ENCODE data around the gene PPARG. TPM values are rescaled to one million over a fixed set of nuclear protein-coding genes. Genes with fewer than 3 reads are reported as not detected.

Gene PPARG
- polyA plus RNA-seq, 1 donor (not counting 4 experiments of a cell fraction or from before 2014, with no cell fraction given): 3.1 TPM

- Histone ChIP-seq H3K4me1 (ENCODE audit: control insufficient read depth, extremely low read depth, insufficient read depth, low read length) (peaks cover 7% of the 10 kb centered on the region), H3K79me2 (ENCODE audit: control insufficient read depth, insufficient read depth, low read length) (no peaks in the 10 kb centered on the region), H3K9me3 (ENCODE audit: control insufficient read depth, low read depth, low read length) (no peaks in the 10 kb centered on the region), H3K9me1 (ENCODE audit: control insufficient read depth, extremely low read depth, insufficient read depth, low read length) (no peaks in the 10 kb centered on the region), H3K27ac (ENCODE audit: control insufficient read depth, insufficient read depth, low read length) (no peak overlapping the region), H3K9ac (ENCODE audit: control insufficient read depth, extremely low read depth, insufficient read depth, low read length) (no peak overlapping the region), H3K36me3 (ENCODE audit: control insufficient read depth in 2 of 2, extremely low read depth in 1 of 2, insufficient read depth in 2 of 2, low read length in 2 of 2) (no peaks in the 10 kb centered on the region), H4K20me1 (ENCODE audit: control insufficient read depth, extremely low read depth, insufficient read depth, low read length) (no peaks in the 10 kb centered on the region), H3K4me3 (ENCODE audit: control insufficient read depth in 2 of 3, extremely low read depth in 1 of 3, insufficient read depth in 2 of 3, low read depth in 1 of 3, low read length in 3 of 3) (no peak overlapping the region), H3K27me3 (ENCODE audit: control insufficient read depth, extremely low read depth, insufficient read depth, low read length) (peaks cover 26% of the 10 kb centered on the region), H3K4me2 (ENCODE audit: control insufficient read depth, extremely low read depth, insufficient read depth, low read depth, low read length) (no peak overlapping the region), H2AFZ (ENCODE audit: control insufficient read depth, low read length) (no peak overlapping the region)
- dilution Hi-C loops (cut with MboI; ENCODE audit: extremely low pct_ligation_motif_present, low sequenced_read_pairs): no loop called here
- DNase-seq (ENCODE audit: low read depth, low spot score) (no peak), FAIRE-seq (no peak)
- TF ChIP-seq CTCF (optimal IDR thresholded peaks at IDR 0.05 in 1 of 3, IDR thresholded peaks at IDR 0.05 in 1 of 3, conservative IDR thresholded peaks at IDR 0.05 in 1 of 3; ENCODE audit: extremely low read depth in 1 of 3, insufficient read depth in 2 of 3, low read length in 3 of 3): no peak
- no peak for TF ChIP-seq EZH2 (IDR thresholded peaks at IDR 0.05; ENCODE audit: low read length)
Observed at GRCh38 chr3:12445523-12446240, 156.8 kb downstream of the PPARG start.

GRCh38 chr3:12446298-12446697 lies 157.4 kb downstream of the PPARG start:
- no peak for TF ChIP-seq CTCF (optimal IDR thresholded peaks at IDR 0.05 in 1 of 3, IDR thresholded peaks at IDR 0.05 in 1 of 3, conservative IDR thresholded peaks at IDR 0.05 in 1 of 3; ENCODE audit: extremely low read depth in 1 of 3, insufficient read depth in 2 of 3, low read length in 3 of 3)
- no peak for TF ChIP-seq EZH2 (IDR thresholded peaks at IDR 0.05; ENCODE audit: low read length)
- H3K9me1 ChIP-seq (ENCODE audit: control insufficient read depth, extremely low read depth, insufficient read depth, low read length): no peaks in the 10 kb centered on the region
- no peaks in the 10 kb centered on the region for H3K79me2 ChIP-seq (ENCODE audit: control insufficient read depth, insufficient read depth, low read length)
- no peak for FAIRE-seq
- no peak overlapping the region for H3K27ac ChIP-seq (ENCODE audit: control insufficient read depth, insufficient read depth, low read length)
- H3K36me3 ChIP-seq (ENCODE audit: control insufficient read depth in 2 of 2, extremely low read depth in 1 of 2, insufficient read depth in 2 of 2, low read length in 2 of 2): no peaks in the 10 kb centered on the region
- no peak overlapping the region for H3K4me2 ChIP-seq (ENCODE audit: control insufficient read depth, extremely low read depth, insufficient read depth, low read depth, low read length)
- no peak for DNase-seq (ENCODE audit: low read depth, low spot score)
- H3K9me3 ChIP-seq (ENCODE audit: control insufficient read depth, low read depth, low read length): no peaks in the 10 kb centered on the region
- no peaks in the 10 kb centered on the region for H4K20me1 ChIP-seq (ENCODE audit: control insufficient read depth, extremely low read depth, insufficient read depth, low read length)
- H3K9ac ChIP-seq (ENCODE audit: control insufficient read depth, extremely low read depth, insufficient read depth, low read length): no peak overlapping the region
- H3K4me3 ChIP-seq (ENCODE audit: control insufficient read depth in 2 of 3, extremely low read depth in 1 of 3, insufficient read depth in 2 of 3, low read depth in 1 of 3, low read length in 3 of 3): no peak overlapping the region
- no peak overlapping the region for H2AFZ ChIP-seq (ENCODE audit: control insufficient read depth, low read length)
- peaks cover 7% of the 10 kb centered on the region for H3K4me1 ChIP-seq (ENCODE audit: control insufficient read depth, extremely low read depth, insufficient read depth, low read length)
- dilution Hi-C loops (cut with MboI; ENCODE audit: extremely low pct_ligation_motif_present, low sequenced_read_pairs): no loop called here
- peaks cover 21% of the 10 kb centered on the region for H3K27me3 ChIP-seq (ENCODE audit: control insufficient read depth, extremely low read depth, insufficient read depth, low read length)
